ENCODE measurements around the gene RHOU. TPM values are rescaled to one million over a fixed set of nuclear protein-coding genes. Genes with fewer than 3 reads are reported as not detected.
"Not testable (repeated sequence)": the region's sequence is repeated elsewhere in the genome, so short reads cannot be mapped to it uniquely, and the experiment has no call there.

The RHOU gene
- 1.4 and 1.6 TPM in 2 replicates for polyA plus RNA-seq (2011; rRNA removed)
- 1.4 and 1.9 TPM in 2 replicates for polyA minus RNA-seq (2011; rRNA and poly(A)+ RNA removed)

GRCh38 chr1:228734881-228735801 lies at the start of gene RHOU:
RHOU (plus strand) TSS chr1:228735479; CDS start chr1:228735743, 264 bp downstream.
- Histone ChIP-seq H3K27ac (ENCODE audit: low read depth, low read length) (no peak within 1 kb of the TSS), H3K9me3 (ENCODE audit: control insufficient read depth, insufficient read depth, low read length) (no peaks in the 10 kb centered on the region), H3K4me3 (ENCODE audit: low read depth, low read length) (peak within 1 kb of the TSS; percentile 63), H3K27me3 (ENCODE audit: control insufficient read depth, insufficient read depth, low read length) (peaks cover 37% of the 10 kb centered on the region)
- ChIA-PET CTCF (interaction anchor here (0.6 to 4.5 kb wide), 15 partner anchors 8 to 524 kb away, joined by 3 to 49 read pairs (median 4); no protein-coding TSS in a partner anchor), POLR2A (no interaction called here)
- DNase-seq (ENCODE audit: low read depth, low spot score), result no peak
- TF ChIP-seq CTCF (IDR thresholded peaks at IDR 0.05; ENCODE audit: low read depth, low read length), result peak; percentile 39; the same call in 1 of the 2 replicates

GRCh38 chr1:228687587-228687986 lies 47.7 kb upstream of the RHOU start:
- ChIA-PET POLR2A (no interaction called here), CTCF (no interaction called here)
- Histone ChIP-seq H3K27ac (ENCODE audit: low read depth, low read length) (no peak overlapping the region), H3K27me3 (ENCODE audit: control insufficient read depth, insufficient read depth, low read length) (peaks cover 2% of the 10 kb centered on the region), H3K9me3 (ENCODE audit: control insufficient read depth, insufficient read depth, low read length) (no peaks in the 10 kb centered on the region), H3K4me3 (ENCODE audit: low read depth, low read length) (no peak overlapping the region)
- no peak for TF ChIP-seq CTCF (IDR thresholded peaks at IDR 0.05; ENCODE audit: low read depth, low read length)
- no peak for DNase-seq (ENCODE audit: low read depth, low spot score)

- Histone ChIP-seq H3K4me3 (ENCODE audit: low read depth, low read length) (no peak overlapping the region), H3K27ac (ENCODE audit: low read depth, low read length) (no peak overlapping the region), H3K27me3 (ENCODE audit: control insufficient read depth, insufficient read depth, low read length) (no peaks in the 10 kb centered on the region), H3K9me3 (ENCODE audit: control insufficient read depth, insufficient read depth, low read length) (no peaks in the 10 kb centered on the region)
- no peak for DNase-seq (ENCODE audit: low read depth, low spot score)
- no peak for TF ChIP-seq CTCF (IDR thresholded peaks at IDR 0.05; ENCODE audit: low read depth, low read length)
- POLR2A ChIA-PET, result no interaction called here
- CTCF ChIA-PET, result no interaction called here
Observed at GRCh38 chr1:228689255-228689654, 46.0 kb upstream of the RHOU start.

GRCh38 chr1:228691211-228691610 lies 44.1 kb upstream of the RHOU start:
- CTCF ChIA-PET, result interaction anchor here (0.6 to 5.2 kb wide), 3 partner anchors 537 to 564 kb away, joined by 3 to 54 read pairs (median 15); no protein-coding TSS in a partner anchor
- H3K4me3 ChIP-seq (ENCODE audit: low read depth, low read length), result no peak overlapping the region
- DNase-seq (ENCODE audit: low read depth, low spot score), result no peak
- POLR2A ChIA-PET, result no interaction called here
- H3K27me3 ChIP-seq (ENCODE audit: control insufficient read depth, insufficient read depth, low read length), result no peaks in the 10 kb centered on the region
- no peak for TF ChIP-seq CTCF (IDR thresholded peaks at IDR 0.05; ENCODE audit: low read depth, low read length)
- H3K27ac ChIP-seq (ENCODE audit: low read depth, low read length), result no peak overlapping the region
- no peaks in the 10 kb centered on the region for H3K9me3 ChIP-seq (ENCODE audit: control insufficient read depth, insufficient read depth, low read length)

- Histone ChIP-seq H3K27me3 (ENCODE audit: control insufficient read depth, insufficient read depth, low read length) (no peaks in the 10 kb centered on the region), H3K27ac (ENCODE audit: low read depth, low read length) (no peak overlapping the region), H3K9me3 (ENCODE audit: control insufficient read depth, insufficient read depth, low read length) (no peaks in the 10 kb centered on the region), H3K4me3 (ENCODE audit: low read depth, low read length) (no peak overlapping the region)
- peak; percentile 40 for TF ChIP-seq CTCF (IDR thresholded peaks at IDR 0.05; ENCODE audit: low read depth, low read length)
- POLR2A ChIA-PET, result no interaction called here
- no peak for DNase-seq (ENCODE audit: low read depth, low spot score)
- CTCF ChIA-PET, result interaction anchor here (0.6 to 5.2 kb wide), 3 partner anchors 536 to 563 kb away, joined by 3 to 54 read pairs (median 15); no protein-coding TSS in a partner anchor
Observed at GRCh38 chr1:228691926-228692325, 43.4 kb upstream of the RHOU start.

- CTCF ChIA-PET, result interaction anchor here (5.2 kb wide), 1 partner anchor 534 kb away, joined by 54 read pairs; no protein-coding TSS in a partner anchor
- H3K27me3 ChIP-seq (ENCODE audit: control insufficient read depth, insufficient read depth, low read length); H3K9me3 ChIP-seq (ENCODE audit: control insufficient read depth, insufficient read depth, low read length); H3K27ac ChIP-seq (ENCODE audit: low read depth, low read length); H3K4me3 ChIP-seq (ENCODE audit: low read depth, low read length); DNase-seq (ENCODE audit: low read depth, low spot score); POLR2A ChIA-PET: not testable (repeated sequence)
Observed at GRCh38 chr1:228694447-228694846, 40.8 kb upstream of the RHOU start.

Data from AG04450 (cell line).